Stimulated activated CD4-positive, alpha-beta T cell treated with anti-CD3 and anti-CD28 coated beads, TNF-alpha, amount 100 ng/mL, for 4 hours (primary cell): Measurements from ENCODE around the gene CCDC59.

ENCODE experiments used
- DNase-seq, 3 experiments: peaks; one replicate each; pipeline ENCODE4 v3.0.0-alpha.2; 2020; ENCODE audit warnings: low read depth in 3 of 3

The CCDC59 gene

GRCh38 chr12:82314406-82314892, 43.7 kb downstream of the CCDC59 start:
- no peak for DNase-seq
